MCF 10A (cell line): ENCODE measurements around the gene TMC8. TPM values are rescaled to one million over a fixed set of nuclear protein-coding genes. Genes with fewer than 3 reads are reported as not detected.

Source experiments
- BruUV-seq: library from RNA; stranded (reverse); fragments of 400-500 nt; replicated peaks from 2 replicates; lab custom pipeline; 2021; lab: Mats Ljungman, UMichigan
- CTCF ChIA-PET: fragments of 300-600 bp; sonication (Branson Sonifier 250); formaldehyde crosslinking; extraction: SDS; loops from one replicate; lab custom pipeline; 2021; ENCODE audit warnings: antibody characterized with exemption, inconsistent platforms; lab: Yijun Ruan, JAX
- POLR2A ChIA-PET: fragments of 300-600, 350-650 bp; sonication (Branson Sonifier 250); formaldehyde crosslinking; extraction: SDS; loops from one replicate; lab custom pipeline; 2020; ENCODE audit warnings: antibody characterized with exemption, inconsistent platforms; lab: Yijun Ruan, JAX
- DNase-seq: peaks from one replicate; pipeline ENCODE4 v3.0.0-alpha.2; 2018; ENCODE audit not compliant: unreplicated experiment
- H3K27ac Mint-ChIP-seq: one replicate; pipeline ENCODE4 v1.8.0; 2022; ENCODE audit warnings: mild to moderate bottlenecking, low read depth, mixed read lengths; ENCODE audit not compliant: unreplicated experiment
- H3K27me3 Mint-ChIP-seq: one replicate; pipeline ENCODE4 v1.8.0; 2022; ENCODE audit warnings: mixed read lengths; ENCODE audit not compliant: insufficient read depth, unreplicated experiment
- H3K36me3 Mint-ChIP-seq: one replicate; pipeline ENCODE4 v1.8.0; 2022; ENCODE audit warnings: mild to moderate bottlenecking, moderate library complexity, mixed read lengths; ENCODE audit not compliant: insufficient read depth, unreplicated experiment
- H3K4me1 Mint-ChIP-seq: one replicate; pipeline ENCODE4 v1.8.0; 2022; ENCODE audit warnings: mixed read lengths; ENCODE audit not compliant: insufficient read depth, unreplicated experiment
- H3K4me3 Mint-ChIP-seq: one replicate; pipeline ENCODE4 v1.8.0; 2022; ENCODE audit warnings: mild to moderate bottlenecking, moderate library complexity, mixed read lengths; ENCODE audit not compliant: unreplicated experiment
- H3K9me3 Mint-ChIP-seq: one replicate; pipeline ENCODE4 v1.8.0; 2022; ENCODE audit warnings: mixed read lengths; ENCODE audit not compliant: unreplicated experiment
- CTCF ChIP-seq: fragments of 200-600 bp; IDR thresholded peaks from one replicate; pipeline ENCODE4 v1.8.0; 2022; ENCODE audit warnings: antibody characterized with exemption, mild to moderate bottlenecking; ENCODE audit not compliant: unreplicated experiment
- intact Hi-C: fragments of 100-400 bp; cut with micrococcal nuclease; formaldehyde crosslinking; loops from 2 replicates; pipeline ENCODE4 v1.14.1; 2022
- total RNA-seq: library from RNA; stranded (reverse); gene quantifications from 2 replicates; pipeline ENCODE4 v1.2.3, GENCODE V29; 2022

Gene TMC8
- total RNA-seq, 1 experiment from 2014 or later = not detected

- H3K4me3 Mint-ChIP-seq = peak overlapping the region; percentile 77
- DNase-seq = no peak
These were observed 3.2 kb upstream of the TMC8 start for GRCh38 chr17:78127239-78127887.

GRCh38 chr17:78127888-78128550 is 2.6 kb upstream of the TMC8 start:
- intact Hi-C loops = no loop called here
- H3K36me3 Mint-ChIP-seq = peaks cover 11% of the 10 kb centered on the region
- no peak overlapping the region for H3K27ac Mint-ChIP-seq
- CTCF ChIA-PET = interaction anchor here (0.7 to 2.2 kb wide), 9 partner anchors 12 to 233 kb away, joined by 3 to 9 read pairs (median 5); no protein-coding TSS in a partner anchor
- H3K27me3 Mint-ChIP-seq = no peaks in the 10 kb centered on the region
- H3K9me3 Mint-ChIP-seq = no peaks in the 10 kb centered on the region
- no peaks in the 10 kb centered on the region for H3K4me1 Mint-ChIP-seq
- no peak for DNase-seq
- POLR2A ChIA-PET = interaction anchor here (0.6 to 3.0 kb wide), 8 partner anchors 11 to 806 kb away, joined by 3 to 14 read pairs (median 4); partner anchors contain the start of genes AFMID and TK1
- no peak for TF ChIP-seq CTCF
- H3K4me3 Mint-ChIP-seq = peak overlapping the region; percentile 77
- no TSS peak for BruUV-seq

More at GRCh38 chr17:78127239-78127887, 3.2 kb upstream of the TMC8 start:
- TF ChIP-seq CTCF = no peak
- Mint-ChIP-seq H3K36me3 (peaks cover 11% of the 10 kb centered on the region), H3K27me3 (no peaks in the 10 kb centered on the region), H3K4me1 (no peaks in the 10 kb centered on the region), H3K9me3 (no peaks in the 10 kb centered on the region), H3K27ac (no peak overlapping the region)
- ChIA-PET CTCF (interaction anchor here (0.6 to 2.2 kb wide), 8 partner anchors 11 to 223 kb away, joined by 3 to 9 read pairs (median 5); no protein-coding TSS in a partner anchor), POLR2A (interaction anchor here (0.7 to 3.0 kb wide), 7 partner anchors 12 to 188 kb away, joined by 3 to 14 read pairs (median 4); partner anchors contain the start of genes AFMID and TK1)
- intact Hi-C loops = no loop called here
- no TSS peak for BruUV-seq

- Mint-ChIP-seq H3K36me3 (peaks cover 6% of the 10 kb centered on the region), H3K27me3 (peaks cover 5% of the 10 kb centered on the region), H3K27ac (no peak within 1 kb of the TSS), H3K9me3 (no peaks in the 10 kb centered on the region), H3K4me3 (peak within 1 kb of the TSS; percentile 77), H3K4me1 (no peaks in the 10 kb centered on the region)
- CTCF ChIA-PET = interaction anchor here (0.7 to 2.2 kb wide), 7 partner anchors 13 to 232 kb away, joined by 3 to 9 read pairs (median 5); no protein-coding TSS in a partner anchor
- no TSS peak for BruUV-seq
- intact Hi-C loops = no loop called here
- TF ChIP-seq CTCF = no peak
- DNase-seq = peak; percentile 56
- POLR2A ChIA-PET = interaction anchor here (0.6 to 3.0 kb wide), 7 partner anchors 11 to 807 kb away, joined by 3 to 14 read pairs (median 4); partner anchors contain the start of genes AFMID and TK1
These were observed 1.8 kb upstream of the TMC8 start, which contains the start of gene TMC6 for GRCh38 chr17:78128551-78129350. TMC6 (minus strand) TSS chr17:78128755; CDS start chr17:78126832, 1,923 bp downstream.
